GM12865 (cell line): Measurements from ENCODE around the gene QPCT.

Experiments
- DNase-seq: peaks from one replicate; pipeline ENCODE4 v3.0.0; 2010; ENCODE audit warnings: low read depth
- H3K4me3 ChIP-seq: 2 replicates; pipeline ENCODE4 v1.5.1; 2011; ENCODE audit warnings: mild to moderate bottlenecking, low read depth, low read length, control low read depth
- TF ChIP-seq, protein P1 (sequence below): IDR thresholded peaks from 2 replicates; pipeline ENCODE4 v1.5.1; 2011; ENCODE audit warnings: low read length, control low read depth, low read depth, inconsistent platforms; ENCODE audit not compliant: insufficient read depth; ENCODE audit errors: missing control alignments

QPCT gene

DNA sequence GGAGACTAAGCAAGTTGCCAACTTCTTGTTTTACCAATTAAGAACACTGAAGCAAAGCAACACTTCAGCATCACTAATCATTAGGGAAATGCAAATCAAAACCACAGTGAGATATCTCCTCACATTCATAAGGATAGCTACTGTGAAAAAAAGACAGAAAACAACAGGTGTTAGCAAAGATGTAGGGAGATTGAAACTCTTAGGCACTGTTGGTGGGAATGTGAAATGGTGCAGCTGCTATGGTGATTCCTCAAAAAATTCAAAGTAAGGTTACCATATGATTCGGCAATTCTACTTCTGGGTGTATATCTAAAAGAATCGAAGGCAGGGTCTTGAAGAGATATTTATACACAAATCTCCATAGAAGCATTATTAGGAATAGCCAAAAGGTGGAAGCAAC, 11.2 kb upstream of the QPCT start:
- H3K4me3 ChIP-seq: no peak overlapping the region
- TF ChIP-seq, protein P1, sequence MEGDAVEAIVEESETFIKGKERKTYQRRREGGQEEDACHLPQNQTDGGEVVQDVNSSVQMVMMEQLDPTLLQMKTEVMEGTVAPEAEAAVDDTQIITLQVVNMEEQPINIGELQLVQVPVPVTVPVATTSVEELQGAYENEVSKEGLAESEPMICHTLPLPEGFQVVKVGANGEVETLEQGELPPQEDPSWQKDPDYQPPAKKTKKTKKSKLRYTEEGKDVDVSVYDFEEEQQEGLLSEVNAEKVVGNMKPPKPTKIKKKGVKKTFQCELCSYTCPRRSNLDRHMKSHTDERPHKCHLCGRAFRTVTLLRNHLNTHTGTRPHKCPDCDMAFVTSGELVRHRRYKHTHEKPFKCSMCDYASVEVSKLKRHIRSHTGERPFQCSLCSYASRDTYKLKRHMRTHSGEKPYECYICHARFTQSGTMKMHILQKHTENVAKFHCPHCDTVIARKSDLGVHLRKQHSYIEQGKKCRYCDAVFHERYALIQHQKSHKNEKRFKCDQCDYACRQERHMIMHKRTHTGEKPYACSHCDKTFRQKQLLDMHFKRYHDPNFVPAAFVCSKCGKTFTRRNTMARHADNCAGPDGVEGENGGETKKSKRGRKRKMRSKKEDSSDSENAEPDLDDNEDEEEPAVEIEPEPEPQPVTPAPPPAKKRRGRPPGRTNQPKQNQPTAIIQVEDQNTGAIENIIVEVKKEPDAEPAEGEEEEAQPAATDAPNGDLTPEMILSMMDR: no peak
- no peak for DNase-seq

GRCh38 chr2:37335604-37336003, 8.8 kb upstream of the QPCT start:
- TF ChIP-seq, protein P1: no peak
- DNase-seq: no peak
- no peak overlapping the region for H3K4me3 ChIP-seq

DNA sequence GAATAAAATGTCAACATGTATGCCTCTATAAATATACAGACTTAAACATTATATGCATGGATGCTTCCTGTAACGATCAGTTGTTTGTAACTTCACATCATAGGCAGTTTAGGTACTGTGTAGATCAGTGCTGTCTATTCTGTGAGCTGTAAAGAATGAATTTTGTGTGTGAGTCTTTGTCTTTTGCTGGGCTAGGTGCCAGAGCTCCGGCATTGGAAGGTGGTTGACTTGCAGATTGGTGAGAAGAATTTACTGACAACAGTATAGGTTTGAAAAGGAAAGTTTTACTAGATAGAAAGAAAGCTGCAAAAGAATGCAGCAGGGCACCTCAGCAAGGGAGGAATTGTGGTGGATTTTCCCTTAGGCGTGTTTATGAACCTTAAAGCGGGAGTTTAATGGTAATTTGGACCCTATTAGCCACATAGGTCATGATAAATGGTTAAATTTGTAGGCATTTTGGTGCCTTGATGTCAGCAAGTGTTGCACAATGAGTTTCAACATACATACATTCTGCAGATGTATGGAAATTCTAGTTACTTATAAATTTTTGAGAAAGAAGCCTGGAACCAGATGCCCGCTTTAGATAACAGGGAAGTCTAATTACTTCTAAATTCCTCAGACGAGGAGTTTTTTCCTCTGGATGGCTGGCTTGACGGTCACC, 6.7 kb upstream of the QPCT start:
- TF ChIP-seq, protein P1: no peak
- no peak for DNase-seq
- no peak overlapping the region for H3K4me3 ChIP-seq

DNA sequence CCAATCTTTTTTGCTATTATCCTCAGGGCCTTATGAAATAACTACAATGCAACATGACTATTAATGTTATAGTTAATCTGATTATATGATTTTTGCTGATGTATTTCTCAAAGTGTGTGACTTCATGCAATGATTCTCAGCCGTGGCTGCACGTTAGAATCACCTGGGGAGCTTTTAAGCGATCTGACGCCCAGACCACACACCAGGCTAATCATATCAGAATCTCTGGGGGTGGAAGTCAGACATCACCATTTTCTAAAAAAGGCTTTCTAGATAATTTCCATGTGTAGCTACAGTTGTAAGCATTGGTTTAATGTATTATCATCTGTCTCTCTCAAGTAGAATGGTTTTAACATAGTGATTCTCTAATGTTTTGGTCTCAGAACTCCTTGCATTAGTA, 5.5 kb upstream of the QPCT start:
- H3K4me3 ChIP-seq: no peak overlapping the region
- TF ChIP-seq, protein P1: no peak
- DNase-seq: no peak

DNA sequence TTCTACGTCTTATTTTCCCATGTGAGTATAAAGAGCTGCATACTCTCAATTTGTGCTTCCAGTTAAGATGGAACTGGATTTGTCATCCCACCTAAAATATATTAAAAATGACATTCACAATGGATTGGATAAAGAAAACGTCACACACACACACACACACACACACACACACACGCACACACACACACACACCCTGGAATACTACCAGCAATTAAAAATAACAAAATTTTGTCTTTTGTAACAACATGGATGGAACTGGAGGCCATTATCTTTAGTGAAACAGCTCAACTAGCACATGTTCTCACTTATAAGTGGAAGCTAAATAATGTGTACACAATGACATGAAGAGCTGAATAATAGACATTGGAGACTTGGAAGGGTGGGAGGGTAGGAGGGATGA, 3.8 kb upstream of the QPCT start:
- no peak overlapping the region for H3K4me3 ChIP-seq
- TF ChIP-seq, protein P1: no peak
- DNase-seq: no peak

DNA sequence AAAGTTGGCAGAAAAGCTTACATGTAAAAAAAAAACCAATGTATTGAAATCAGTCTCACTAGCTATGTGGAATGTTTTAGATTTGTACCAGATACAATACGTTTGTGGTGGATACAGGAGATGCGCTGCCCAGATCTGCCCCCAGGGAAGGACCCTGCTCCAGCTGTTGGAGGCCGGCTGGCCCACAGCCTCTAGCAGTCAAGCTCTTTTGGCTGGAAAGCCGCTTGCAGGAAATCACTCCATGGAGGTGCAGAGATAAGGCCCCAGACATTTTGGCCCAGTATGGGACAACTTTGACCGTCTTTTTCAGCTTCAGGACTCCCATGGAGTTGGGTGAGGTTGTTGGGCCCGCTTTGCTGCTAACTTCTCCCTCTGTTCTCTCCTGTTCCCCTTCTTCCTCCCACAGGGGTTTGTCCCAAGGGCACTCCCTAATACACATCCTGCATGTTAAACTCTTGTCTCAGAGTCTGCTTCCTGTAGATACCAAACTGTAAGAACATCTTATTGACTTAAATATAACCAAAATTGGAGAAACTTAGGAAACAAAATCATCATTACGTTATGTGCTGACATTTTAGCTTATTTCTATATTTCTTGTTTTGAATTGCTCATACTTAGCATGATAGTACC, 1.7 kb upstream of the QPCT start:
- H3K4me3 ChIP-seq: no peak overlapping the region
- TF ChIP-seq, protein P1: no peak
- no peak for DNase-seq
